ENCODE data around the gene RSU1.

The RSU1 gene

DNA sequence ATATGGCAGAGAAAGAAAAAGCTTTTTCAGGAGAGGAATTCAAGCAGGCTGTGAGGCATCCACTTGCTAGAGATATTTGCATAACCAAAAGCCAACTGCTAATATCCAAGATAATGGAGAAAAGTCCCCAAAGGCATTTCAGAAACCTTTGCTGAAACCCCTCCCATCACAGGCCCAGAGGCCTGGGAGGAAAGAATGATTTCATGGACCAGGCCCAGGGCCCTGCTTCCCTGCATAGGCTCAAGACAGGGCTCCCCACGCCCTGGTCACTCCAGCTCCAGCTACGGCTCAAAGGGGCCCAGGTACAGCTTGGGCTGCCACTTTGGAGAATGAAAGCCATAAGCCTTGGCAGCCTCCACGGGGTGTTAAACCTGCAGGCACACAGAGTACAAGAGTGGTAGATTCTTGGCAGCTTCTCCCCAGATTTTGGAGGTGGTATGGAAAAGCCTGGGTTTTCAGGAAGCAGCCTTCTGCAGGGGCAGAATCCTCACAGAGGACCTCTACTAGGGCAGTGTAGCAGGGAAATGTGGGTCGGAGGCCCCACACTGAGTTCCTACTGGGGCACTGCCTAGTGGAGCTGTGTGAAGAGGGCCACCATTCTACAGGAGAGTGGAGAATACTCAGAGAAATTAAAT is 5.6 kb upstream of the RSU1 start:
- DNase-seq (ENCODE audit: low read depth in 1 of 2, low spot score in 1 of 2): no peak

DNA sequence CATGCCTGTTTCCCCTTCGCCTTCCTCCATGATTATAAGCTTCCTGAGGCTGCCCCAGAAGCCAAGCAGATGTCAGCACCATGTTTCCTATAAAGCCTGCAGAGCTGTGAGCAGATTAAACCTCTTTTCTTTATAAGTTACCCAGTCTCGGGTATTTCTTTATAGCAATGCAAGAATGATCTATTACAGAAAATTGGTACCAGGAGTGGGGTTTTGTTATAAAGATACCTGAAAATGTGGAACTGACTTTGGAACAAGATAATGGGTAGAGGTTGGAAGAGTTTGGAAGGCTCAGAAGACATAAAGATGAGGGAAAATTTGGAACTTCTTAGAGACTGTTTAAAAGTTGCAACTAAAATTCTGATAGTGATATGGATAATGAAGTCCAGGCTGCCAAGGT is 4.8 kb upstream of the RSU1 start:
- no peak for DNase-seq (ENCODE audit: low read depth in 1 of 2, low spot score in 1 of 2)

DNA sequence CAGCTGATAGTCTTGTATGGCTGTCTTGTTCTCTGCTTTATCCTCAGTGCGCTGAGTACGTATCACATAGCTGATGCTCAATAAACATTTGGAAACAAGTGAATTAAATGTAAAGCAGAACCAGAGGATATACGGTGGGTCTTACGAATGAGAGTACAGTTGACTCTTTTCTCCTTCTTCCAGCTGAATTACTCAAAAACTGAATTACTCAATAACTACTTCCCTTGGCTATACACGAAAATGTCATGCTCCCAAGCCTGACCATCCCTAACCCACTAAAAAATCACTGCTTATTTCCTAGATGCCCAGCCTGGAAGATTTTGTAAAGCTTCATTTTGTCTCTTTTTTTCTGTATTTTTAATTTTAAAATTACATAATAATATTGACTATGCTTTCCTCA is 3.2 kb upstream of the RSU1 start:
- DNase-seq (ENCODE audit: low read depth in 1 of 2, low spot score in 1 of 2): no peak

DNA sequence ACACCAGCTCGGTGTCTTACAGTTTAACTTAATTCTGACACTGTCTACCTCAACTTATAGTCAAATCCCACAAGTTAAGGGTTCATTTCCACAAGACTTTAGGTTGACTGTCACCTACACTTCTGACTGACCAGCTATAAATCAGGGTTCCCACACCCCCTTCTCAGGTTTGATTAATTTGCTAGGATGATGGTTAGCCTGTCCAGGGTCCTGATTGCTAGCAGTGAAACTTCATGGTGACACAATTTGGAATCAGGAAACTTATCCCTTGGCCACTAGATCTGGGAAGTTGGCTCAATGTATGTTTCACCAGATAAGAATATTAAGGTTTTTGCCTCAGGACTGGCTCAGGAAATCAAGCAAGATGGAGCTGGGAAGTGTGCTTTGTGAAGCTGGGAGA is 2.8 kb upstream of the RSU1 start:
- no peak for DNase-seq (ENCODE audit: low read depth in 1 of 2, low spot score in 1 of 2)

DNA sequence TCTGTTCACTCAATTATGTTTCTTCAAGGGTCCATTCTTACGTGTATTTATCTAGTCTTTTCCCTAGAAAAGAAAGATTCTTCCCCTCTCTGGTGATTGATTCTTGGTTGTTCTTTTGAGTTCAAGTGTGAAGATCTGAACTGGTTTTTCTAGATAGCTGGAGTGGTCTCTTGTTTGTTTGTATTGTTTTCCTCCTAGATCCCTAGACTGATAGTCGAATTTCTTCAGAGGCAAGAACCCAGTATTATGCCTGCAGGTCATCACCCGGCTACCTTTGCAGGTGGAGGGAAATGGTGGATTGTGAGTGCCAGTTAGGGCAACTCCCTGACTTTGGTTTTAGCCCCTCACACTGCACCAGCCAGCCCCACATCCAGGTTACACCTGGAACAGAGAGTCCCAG is 2.2 kb upstream of the RSU1 start:
- no peak for DNase-seq (ENCODE audit: low read depth in 1 of 2, low spot score in 1 of 2)

DNA sequence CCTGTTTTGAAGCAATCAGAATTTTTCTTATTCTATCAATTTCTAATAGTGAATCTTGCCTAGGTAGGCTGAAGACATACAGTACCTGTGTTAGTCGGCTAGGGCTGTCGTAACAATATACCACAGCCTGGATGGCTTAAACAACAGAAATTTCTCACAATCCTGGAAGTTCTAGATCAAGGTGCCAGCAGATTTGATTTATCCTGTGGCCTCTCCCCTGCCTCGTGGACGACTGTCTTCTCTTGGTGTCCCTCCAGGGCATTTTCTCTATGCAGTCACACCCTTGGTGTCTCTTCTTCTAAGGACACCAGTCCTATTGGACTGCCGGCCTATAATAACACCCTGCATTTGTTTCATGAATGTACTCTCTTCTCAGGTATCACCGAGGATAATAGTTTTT is 1.8 kb upstream of the RSU1 start:
- no peak for DNase-seq (ENCODE audit: low read depth in 1 of 2, low spot score in 1 of 2)

DNA sequence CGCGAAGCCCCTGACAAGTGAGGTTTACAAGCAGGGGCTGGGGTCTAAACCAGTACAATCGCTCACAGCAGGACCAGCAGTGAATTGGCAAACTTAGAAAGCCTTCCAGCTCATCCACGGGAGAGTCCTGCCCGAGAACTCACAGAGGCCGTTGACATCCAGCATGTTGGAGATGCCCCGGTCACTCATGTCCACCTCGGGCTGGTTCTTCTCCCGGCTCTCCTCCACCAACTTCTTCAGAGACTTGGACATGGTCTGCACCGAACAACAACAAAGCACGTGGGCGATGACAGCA is 447 bp downstream of the RSU1 start:
- DNase-seq (ENCODE audit: low read depth in 1 of 2, low spot score in 1 of 2): no peak

DNA sequence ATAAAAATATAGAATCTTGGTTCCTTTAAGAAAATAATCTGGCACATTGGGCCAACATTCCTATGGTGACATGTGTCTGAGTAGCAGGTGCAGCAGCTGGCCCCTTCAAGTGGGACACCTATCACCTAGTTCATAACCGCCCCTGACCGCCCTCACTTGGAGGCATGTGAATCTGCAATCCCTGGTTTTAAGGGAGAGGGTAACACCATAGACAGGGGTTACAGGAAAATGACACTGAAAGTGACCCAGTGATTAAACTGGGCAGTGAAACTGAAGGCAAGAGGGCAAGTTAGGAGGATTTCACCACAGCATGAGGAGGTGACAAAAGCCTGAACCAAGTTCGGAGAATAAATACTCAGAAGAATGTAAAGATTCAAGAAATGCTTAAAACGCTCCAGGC is 1.1 kb downstream of the RSU1 start:
- no peak for DNase-seq (ENCODE audit: low read depth in 1 of 2, low spot score in 1 of 2)

DNA sequence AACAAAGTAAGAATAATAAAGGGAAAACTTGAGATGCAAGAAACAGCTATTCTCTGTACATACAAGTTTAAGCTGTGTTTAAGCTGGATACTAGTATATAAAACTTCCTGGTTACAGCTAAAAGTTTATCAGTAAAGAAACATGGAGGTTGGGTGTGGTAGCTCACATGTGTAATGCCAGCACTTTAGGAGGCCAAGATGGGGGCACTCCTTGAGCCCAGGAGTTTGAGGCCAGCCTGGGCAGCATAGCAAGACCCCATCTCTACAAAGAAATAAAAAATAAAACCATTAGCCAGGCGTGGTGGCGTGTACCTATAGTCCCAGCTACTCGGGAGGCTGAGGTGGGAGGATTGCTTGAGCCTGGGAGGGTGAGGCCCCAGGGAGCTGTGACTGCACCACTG is 3.2 kb downstream of the RSU1 start:
- no peak for DNase-seq (ENCODE audit: low read depth in 1 of 2, low spot score in 1 of 2)

DNA sequence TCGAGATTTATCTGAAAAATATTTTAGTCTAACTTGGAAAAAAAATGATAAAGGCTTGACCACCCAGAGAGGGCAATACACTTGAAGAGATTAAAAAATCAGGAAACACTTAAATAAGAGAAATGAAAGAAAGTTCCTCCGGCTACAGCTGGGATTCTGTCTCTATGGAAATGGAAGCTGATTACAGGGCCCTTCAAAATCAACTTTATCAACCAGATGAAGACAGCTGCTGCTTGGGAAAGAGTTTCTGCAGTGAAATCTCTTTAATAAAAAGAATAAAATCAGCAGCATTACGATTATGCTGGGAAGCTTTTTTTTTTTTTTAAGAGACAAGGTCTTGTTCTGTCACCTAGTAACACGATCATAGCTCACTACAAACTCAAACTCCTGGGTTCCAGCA is 4.5 kb downstream of the RSU1 start:
- DNase-seq (ENCODE audit: low read depth in 1 of 2, low spot score in 1 of 2): no peak

DNA sequence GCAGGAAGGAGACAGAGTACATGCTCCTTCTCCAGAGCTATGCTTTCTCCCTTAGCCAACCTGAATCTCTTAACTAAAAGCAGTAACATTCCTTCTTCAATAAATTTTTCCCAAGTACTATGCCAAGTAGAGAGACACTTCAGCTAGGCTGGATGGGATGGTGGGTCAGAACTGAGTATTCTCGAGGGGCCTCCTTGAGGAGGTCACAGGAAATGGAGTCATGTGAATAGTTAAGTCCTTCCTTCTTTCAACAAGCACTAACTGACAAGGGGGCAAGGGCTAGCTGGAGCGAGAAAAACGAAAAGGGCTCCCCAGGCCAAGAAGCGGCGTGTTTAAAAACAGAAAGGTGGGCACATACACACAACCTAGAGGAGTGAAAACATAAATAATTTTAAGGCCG is 5.5 kb downstream of the RSU1 start:
- DNase-seq (ENCODE audit: low read depth in 1 of 2, low spot score in 1 of 2): no peak

DNA sequence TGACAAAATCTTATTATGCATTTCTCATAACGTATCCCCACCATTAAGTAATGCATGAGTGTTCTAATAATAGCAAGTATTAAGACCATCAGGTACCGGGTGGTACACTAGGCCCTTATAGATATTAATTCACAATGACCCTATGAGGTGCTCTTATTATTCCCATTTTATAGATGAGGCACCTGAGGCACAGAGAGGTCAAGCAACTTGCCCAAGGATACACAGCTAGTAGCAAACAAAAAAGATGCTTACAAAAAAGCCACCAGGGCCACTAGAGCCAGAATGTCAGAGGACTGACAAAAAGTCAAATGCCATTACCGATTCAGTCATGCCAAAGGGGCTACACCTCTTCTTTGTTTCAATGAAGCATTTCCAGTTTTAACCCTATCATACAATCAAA is 5.9 kb downstream of the RSU1 start:
- DNase-seq (ENCODE audit: low read depth in 1 of 2, low spot score in 1 of 2): no peak

DNA sequence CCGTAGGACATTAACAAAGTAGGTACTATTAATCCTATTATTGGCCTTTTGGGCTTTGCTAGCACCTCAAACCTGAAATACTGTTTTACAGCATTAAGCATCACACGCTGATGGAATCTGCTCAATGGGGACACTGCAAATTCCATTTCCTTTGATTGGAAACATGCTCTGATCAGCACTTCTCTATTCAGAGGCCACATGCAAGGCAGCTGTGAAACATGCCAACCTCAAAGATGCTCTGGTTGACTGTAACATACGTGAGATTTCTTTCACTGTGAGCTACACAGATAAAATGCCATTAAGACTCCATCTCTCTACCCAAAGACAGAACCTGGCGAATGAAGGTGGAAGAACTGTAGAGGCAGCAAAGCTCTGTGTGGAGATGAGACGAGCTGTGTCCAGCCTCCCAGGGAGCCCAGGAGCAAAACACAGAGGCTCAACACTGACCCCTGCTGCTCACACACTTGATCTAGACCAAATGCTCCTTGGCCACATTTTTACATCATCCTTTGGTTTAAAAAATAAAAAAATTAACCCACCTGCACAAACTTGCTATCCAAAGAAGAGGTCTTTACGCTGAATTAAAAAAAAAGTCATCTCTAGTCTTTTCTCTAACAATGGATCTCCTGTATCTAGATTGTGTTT is 8.0 kb downstream of the RSU1 start:
- peak; percentile 31 to 33 for DNase-seq (ENCODE audit: low read depth in 1 of 2, low spot score in 1 of 2)

DNA sequence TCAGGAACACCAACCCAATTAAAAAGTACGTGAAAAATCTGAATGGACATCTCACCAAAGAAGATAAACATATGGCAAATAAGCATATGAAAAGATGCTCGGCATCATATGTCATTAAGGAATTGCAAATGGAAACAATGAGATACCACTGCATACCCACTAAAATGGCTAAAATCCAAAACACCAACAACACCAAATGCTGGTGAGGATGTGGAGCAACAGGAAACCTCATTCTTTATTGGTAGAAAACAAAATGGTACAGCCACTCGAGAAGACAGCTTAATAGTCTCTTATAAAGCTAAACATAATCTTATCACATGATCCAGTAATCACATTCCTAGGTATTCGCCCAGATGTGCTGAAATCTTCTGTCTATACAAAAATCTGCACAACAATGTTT is 13.1 kb downstream of the RSU1 start:
- no peak for DNase-seq (ENCODE audit: low read depth in 1 of 2, low spot score in 1 of 2)

DNA sequence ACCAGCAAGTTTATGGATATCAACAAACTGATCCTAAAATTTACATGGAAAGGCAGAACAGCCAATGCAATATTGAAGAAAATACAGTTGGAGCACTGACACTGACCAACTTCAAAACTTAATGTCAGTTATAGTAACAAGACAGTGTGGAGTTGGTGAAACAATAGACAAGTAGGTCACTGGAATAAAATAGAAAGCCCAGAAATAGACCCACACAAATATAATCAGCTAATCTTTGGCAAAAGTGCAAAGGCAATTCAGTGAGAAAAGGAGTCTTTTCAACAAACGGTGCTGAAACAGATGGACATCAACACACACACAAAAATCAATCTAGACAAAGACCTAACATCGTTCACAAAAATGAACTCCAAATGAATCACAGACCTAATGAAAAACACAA is 13.8 kb downstream of the RSU1 start:
- DNase-seq (ENCODE audit: low read depth in 1 of 2, low spot score in 1 of 2): no peak

DNA sequence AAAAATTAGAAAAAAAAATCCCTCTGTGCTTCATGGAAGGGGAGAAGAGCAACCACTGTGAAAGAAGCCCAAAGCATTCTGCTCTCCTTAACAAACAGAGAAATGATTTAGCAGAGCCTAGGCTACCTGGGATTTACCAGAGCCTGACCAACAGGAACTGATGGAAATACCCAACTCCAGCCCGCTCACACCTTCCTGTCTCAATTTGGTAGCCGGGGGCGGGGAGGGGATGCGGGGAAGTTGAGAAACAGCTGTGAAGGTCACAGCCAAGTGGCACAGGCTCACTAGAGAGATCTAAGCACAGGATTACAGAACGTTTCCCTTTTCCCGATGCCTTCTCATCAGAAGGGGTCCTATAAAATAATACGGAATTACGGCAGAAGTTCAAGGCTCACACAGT is 17.6 kb downstream of the RSU1 start:
- no peak for DNase-seq (ENCODE audit: low read depth in 1 of 2, low spot score in 1 of 2)

DNA sequence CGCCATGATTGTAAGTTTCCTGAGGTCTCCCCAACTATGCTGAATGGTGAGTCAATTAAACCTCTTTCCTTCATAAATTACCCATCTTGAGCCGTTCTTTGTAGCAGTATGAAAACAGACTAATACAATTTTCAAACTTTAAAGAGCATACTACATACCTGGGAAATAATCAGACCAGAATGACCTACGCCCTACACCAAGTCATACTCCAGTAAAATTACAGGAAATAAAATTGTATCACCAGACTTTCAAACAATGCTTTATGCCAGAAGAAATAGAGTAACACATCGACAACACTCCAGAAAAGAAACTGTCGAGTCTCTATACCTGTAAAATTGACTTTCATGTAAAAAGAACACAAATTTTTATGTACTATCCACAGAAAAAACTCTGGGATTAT is 18.7 kb downstream of the RSU1 start:
- no peak for DNase-seq (ENCODE audit: low read depth in 1 of 2, low spot score in 1 of 2)

DNA sequence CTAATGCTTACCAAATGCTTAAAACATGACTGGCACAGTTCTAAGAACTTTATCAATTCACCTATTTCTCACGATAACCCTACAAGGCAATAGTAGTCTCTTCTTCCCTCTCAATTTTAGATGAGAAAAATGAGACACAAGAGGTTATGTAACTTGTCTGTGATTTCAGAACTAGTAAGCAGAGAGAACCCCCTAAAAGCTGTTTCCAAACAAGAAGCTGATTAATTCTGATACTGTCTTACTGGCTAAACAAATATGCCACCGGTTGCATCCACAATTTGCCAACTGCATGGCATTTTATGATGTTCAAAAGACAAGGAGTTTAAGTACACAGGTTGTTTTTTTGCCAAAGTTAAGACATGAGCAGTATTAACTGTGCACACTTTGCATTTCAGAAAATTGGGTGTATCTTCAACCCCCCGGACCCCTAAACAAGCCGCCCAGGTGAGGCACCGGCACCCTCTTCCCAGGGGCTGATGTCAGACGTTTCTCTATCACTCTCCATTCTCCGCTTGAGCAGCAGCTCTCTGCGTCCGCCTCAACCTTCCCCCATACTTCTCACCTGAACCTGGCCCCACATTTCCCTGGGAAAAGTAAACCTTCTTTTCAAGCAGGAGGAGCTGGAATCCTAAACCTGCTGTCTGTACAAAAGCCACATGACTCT is 21.7 kb downstream of the RSU1 start:
- no peak for DNase-seq (ENCODE audit: low read depth in 1 of 2, low spot score in 1 of 2)

DNA sequence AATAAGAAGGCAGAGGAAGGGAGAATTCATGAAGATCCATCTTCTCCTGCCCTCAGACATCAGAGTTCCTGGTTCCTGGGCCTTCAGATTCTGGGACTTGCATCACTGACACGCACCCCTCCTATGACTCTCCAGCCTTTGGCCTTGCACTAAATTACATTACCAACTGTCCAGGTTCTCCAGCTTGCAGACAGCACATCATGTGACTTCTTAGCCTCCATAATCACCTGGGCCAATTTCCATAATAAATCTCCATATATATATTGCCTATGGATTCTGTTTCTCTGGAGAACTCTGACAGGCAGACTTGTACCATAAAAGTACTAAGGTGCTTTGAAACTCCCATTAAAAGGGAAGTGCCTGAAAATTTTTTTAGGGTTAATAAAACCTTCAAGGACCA is 23.2 kb downstream of the RSU1 start:
- no peak for DNase-seq (ENCODE audit: low read depth in 1 of 2, low spot score in 1 of 2)

DNA sequence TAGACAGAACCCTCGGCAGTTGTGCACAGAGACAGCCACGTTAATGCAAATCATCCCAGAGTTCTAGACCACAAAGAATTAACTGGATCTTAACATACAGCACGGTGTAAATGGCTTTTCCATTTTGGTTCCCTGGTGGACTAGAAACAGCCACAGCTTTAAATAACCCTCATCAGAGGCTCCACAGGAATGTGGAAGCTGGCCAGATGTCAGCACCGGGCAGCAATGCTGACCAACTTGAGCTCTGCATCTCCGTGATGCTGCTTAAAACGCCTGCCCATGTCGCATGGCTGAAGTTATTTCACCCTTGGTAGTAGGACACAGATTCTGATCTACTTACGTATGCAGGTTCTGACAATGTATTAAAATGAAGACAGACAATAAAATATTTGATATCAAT is 24.5 kb downstream of the RSU1 start:
- no peak for DNase-seq (ENCODE audit: low read depth in 1 of 2, low spot score in 1 of 2)

DNA sequence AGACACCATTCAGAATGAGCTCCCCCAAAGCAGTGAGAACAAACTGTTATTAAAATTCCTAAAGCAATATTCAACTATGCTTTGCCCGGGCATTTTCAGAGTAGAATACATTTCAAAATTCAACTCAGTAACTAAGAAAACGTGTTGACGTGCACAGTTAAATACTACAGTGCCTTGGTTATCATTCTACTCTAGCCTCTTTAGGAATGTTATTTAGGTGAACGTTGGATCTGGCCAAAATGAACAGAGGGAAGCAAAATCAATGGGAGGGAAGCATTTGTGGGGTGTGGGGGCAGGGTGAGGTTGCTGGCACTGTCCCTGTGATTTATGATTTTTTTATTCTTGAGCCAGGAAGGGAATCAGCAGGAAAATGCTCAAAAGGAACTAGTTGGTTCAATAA is 27.5 kb downstream of the RSU1 start:
- no peak for DNase-seq (ENCODE audit: low read depth in 1 of 2, low spot score in 1 of 2)

DNA sequence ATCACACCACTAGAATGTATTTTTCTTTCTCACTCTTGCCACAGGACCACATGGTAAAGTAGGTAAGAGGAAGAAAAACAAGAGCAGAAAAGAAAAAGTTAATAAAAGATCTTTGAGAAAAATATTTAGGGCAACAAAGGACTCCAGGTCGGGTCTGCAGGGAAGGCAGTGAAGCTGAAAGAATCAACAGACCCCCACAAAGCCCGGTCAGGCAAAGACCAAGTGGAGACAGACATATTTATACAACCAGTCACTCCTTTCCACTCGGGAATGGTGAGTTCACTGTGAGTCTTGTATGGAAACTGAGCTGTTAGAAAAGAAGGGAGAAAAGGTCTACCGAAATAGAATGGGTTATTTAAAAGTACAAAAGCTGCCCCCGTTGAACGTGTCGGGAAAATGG is 28.0 kb downstream of the RSU1 start:
- DNase-seq (ENCODE audit: low read depth in 1 of 2, low spot score in 1 of 2): no peak

DNA sequence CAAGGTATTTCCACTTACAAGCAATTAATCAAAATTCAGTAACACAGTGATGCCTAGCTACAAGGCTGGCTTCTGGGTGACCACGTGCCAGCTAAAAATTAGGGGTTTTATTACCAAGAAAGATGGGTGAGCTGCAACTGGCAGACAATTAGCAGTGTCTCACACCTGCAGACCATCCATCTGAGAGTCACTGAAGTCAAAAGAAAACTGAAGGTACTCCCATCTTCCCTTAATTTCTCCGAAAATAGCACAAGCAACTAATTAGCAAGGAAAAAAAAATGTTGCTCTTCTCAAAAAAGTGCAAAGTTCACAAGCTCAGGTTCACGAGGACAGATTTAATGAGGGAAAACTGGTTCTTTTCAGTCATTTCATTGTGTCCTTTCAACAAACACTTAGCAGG is 28.4 kb downstream of the RSU1 start:
- no peak for DNase-seq (ENCODE audit: low read depth in 1 of 2, low spot score in 1 of 2)
